Activated naive CD8-positive, alpha-beta T cell treated with anti-CD3 and anti-CD28 coated beads for 36 hours (primary cell): ENCODE data around the gene INPP5A. TPM values are rescaled to one million over a fixed set of nuclear protein-coding genes. Genes with fewer than 3 reads are reported as not detected.

Experiments used
- DNase-seq: peaks from one replicate; pipeline ENCODE4 v3.0.0; 2021
- H3K27ac Mint-ChIP-seq: one replicate; pipeline ENCODE4 v1.8.0; 2022; ENCODE audit warnings: mild to moderate bottlenecking, moderate library complexity, mixed read lengths
- H3K27me3 Mint-ChIP-seq: one replicate; pipeline ENCODE4 v1.8.0; 2022; ENCODE audit warnings: mild to moderate bottlenecking, mixed read lengths
- H3K36me3 Mint-ChIP-seq: one replicate; pipeline ENCODE4 v1.8.0; 2021; ENCODE audit warnings: mild to moderate bottlenecking, mixed read lengths
- H3K4me1 Mint-ChIP-seq: one replicate; pipeline ENCODE4 v1.8.0; 2021; ENCODE audit warnings: mixed read lengths
- H3K4me3 Mint-ChIP-seq: one replicate; pipeline ENCODE4 v1.8.0; 2022; ENCODE audit warnings: mild to moderate bottlenecking, moderate library complexity, mixed read lengths
- H3K9me3 Mint-ChIP-seq: one replicate; pipeline ENCODE4 v1.8.0; 2022; ENCODE audit warnings: mixed read lengths
- total RNA-seq, 2 experiments: library from RNA; stranded (reverse); gene quantifications; one replicate each; pipeline ENCODE4 v1.2.3, GENCODE V29; 2021

INPP5A gene
- total RNA-seq, 2 experiments from 2014 or later, result 6.1 to 7.4 TPM

- Mint-ChIP-seq H3K9me3 (peaks cover 10% of the 10 kb centered on the region), H3K36me3 (peaks cover 29% of the 10 kb centered on the region), H3K27me3 (peaks cover 7% of the 10 kb centered on the region), H3K27ac (no peak overlapping the region), H3K4me1 (peaks cover 43% of the 10 kb centered on the region), H3K4me3 (no peak overlapping the region)
- no peak for DNase-seq
Measured at GRCh38 chr10:132612571-132613504, 75.3 kb downstream of the INPP5A start.

GRCh38 chr10:132613566-132614348 lies 76.2 kb downstream of the INPP5A start:
- no peak for DNase-seq
- Mint-ChIP-seq H3K36me3 (peaks cover 37% of the 10 kb centered on the region), H3K9me3 (peaks cover 15% of the 10 kb centered on the region), H3K4me3 (no peak overlapping the region), H3K27me3 (peaks cover 7% of the 10 kb centered on the region), H3K4me1 (peaks cover 42% of the 10 kb centered on the region), H3K27ac (no peak overlapping the region)

GRCh38 chr10:132614431-132615340 lies 77.1 kb downstream of the INPP5A start:
- Mint-ChIP-seq H3K9me3 (peaks cover 18% of the 10 kb centered on the region), H3K27me3 (peaks cover 7% of the 10 kb centered on the region), H3K4me3 (no peak overlapping the region), H3K36me3 (peaks cover 40% of the 10 kb centered on the region), H3K27ac (no peak overlapping the region), H3K4me1 (peaks cover 39% of the 10 kb centered on the region)
- DNase-seq, result no peak

GRCh38 chr10:132615341-132616169 lies 78.0 kb downstream of the INPP5A start:
- Mint-ChIP-seq H3K4me1 (peaks cover 38% of the 10 kb centered on the region), H3K4me3 (no peak overlapping the region), H3K27me3 (peaks cover 7% of the 10 kb centered on the region), H3K9me3 (peaks cover 21% of the 10 kb centered on the region), H3K27ac (peak overlapping the region; percentile 86), H3K36me3 (peaks cover 46% of the 10 kb centered on the region)
- DNase-seq, result no peak

- Mint-ChIP-seq H3K4me3 (peak overlapping the region; percentile 46), H3K27me3 (peaks cover 7% of the 10 kb centered on the region), H3K36me3 (peaks cover 48% of the 10 kb centered on the region), H3K4me1 (peaks cover 31% of the 10 kb centered on the region), H3K27ac (peak overlapping the region; percentile 86), H3K9me3 (peaks cover 25% of the 10 kb centered on the region)
- peak; percentile 71 for DNase-seq
Measured at GRCh38 chr10:132616170-132616995, 78.8 kb downstream of the INPP5A start.

GRCh38 chr10:132616996-132617736 lies 79.6 kb downstream of the INPP5A start:
- Mint-ChIP-seq H3K4me1 (peaks cover 28% of the 10 kb centered on the region), H3K4me3 (no peak overlapping the region), H3K27me3 (peaks cover 7% of the 10 kb centered on the region), H3K27ac (no peak overlapping the region), H3K9me3 (peaks cover 27% of the 10 kb centered on the region), H3K36me3 (peaks cover 50% of the 10 kb centered on the region)
- no peak for DNase-seq

- peaks cover 27% of the 10 kb centered on the region for H3K9me3 Mint-ChIP-seq
- DNase-seq, result no peak
- peaks cover 50% of the 10 kb centered on the region for H3K36me3 Mint-ChIP-seq
- H3K27ac Mint-ChIP-seq, result no peak overlapping the region
- H3K4me3 Mint-ChIP-seq, result no peak overlapping the region
- peaks cover 23% of the 10 kb centered on the region for H3K4me1 Mint-ChIP-seq
- H3K27me3 Mint-ChIP-seq, result peaks cover 7% of the 10 kb centered on the region
Measured at GRCh38 chr10:132617737-132618052, 80.1 kb downstream of the INPP5A start.

- peaks cover 19% of the 10 kb centered on the region for H3K4me1 Mint-ChIP-seq
- H3K36me3 Mint-ChIP-seq, result peaks cover 50% of the 10 kb centered on the region
- no peak for DNase-seq
- H3K27me3 Mint-ChIP-seq, result peaks cover 7% of the 10 kb centered on the region
- no peak overlapping the region for H3K27ac Mint-ChIP-seq
- H3K4me3 Mint-ChIP-seq, result no peak overlapping the region
- peaks cover 27% of the 10 kb centered on the region for H3K9me3 Mint-ChIP-seq
Measured at GRCh38 chr10:132618158-132618919, 80.8 kb downstream of the INPP5A start.

GRCh38 chr10:132619927-132620326 lies 82.3 kb downstream of the INPP5A start:
- no peak for DNase-seq

GRCh38 chr10:132624061-132624846 lies 86.7 kb downstream of the INPP5A start:
- Mint-ChIP-seq H3K9me3 (peaks cover 10% of the 10 kb centered on the region), H3K4me1 (peaks cover 19% of the 10 kb centered on the region), H3K27me3 (no peaks in the 10 kb centered on the region), H3K4me3 (no peak overlapping the region), H3K36me3 (peaks cover 15% of the 10 kb centered on the region), H3K27ac (no peak overlapping the region)
- DNase-seq, result no peak

More at GRCh38 chr10:132619927-132620326, 82.3 kb downstream of the INPP5A start:
- Mint-ChIP-seq H3K4me1 (peaks cover 13% of the 10 kb centered on the region), H3K27me3 (peaks cover 7% of the 10 kb centered on the region), H3K9me3 (peaks cover 27% of the 10 kb centered on the region), H3K36me3 (peaks cover 48% of the 10 kb centered on the region), H3K4me3 (no peak overlapping the region), H3K27ac (no peak overlapping the region)

GRCh38 chr10:132624847-132625471 lies 87.4 kb downstream of the INPP5A start:
- no peak overlapping the region for H3K4me3 Mint-ChIP-seq
- DNase-seq, result no peak
- no peak overlapping the region for H3K27ac Mint-ChIP-seq
- H3K27me3 Mint-ChIP-seq, result no peaks in the 10 kb centered on the region
- peaks cover 20% of the 10 kb centered on the region for H3K4me1 Mint-ChIP-seq
- peaks cover 13% of the 10 kb centered on the region for H3K36me3 Mint-ChIP-seq
- H3K9me3 Mint-ChIP-seq, result peaks cover 10% of the 10 kb centered on the region
